ENCODE measurements around the gene SNX6.
"Not testable (repeated sequence)": the region's sequence is repeated elsewhere in the genome, so short reads cannot be mapped to it uniquely, and the experiment has no call there.

Gene SNX6

DNA sequence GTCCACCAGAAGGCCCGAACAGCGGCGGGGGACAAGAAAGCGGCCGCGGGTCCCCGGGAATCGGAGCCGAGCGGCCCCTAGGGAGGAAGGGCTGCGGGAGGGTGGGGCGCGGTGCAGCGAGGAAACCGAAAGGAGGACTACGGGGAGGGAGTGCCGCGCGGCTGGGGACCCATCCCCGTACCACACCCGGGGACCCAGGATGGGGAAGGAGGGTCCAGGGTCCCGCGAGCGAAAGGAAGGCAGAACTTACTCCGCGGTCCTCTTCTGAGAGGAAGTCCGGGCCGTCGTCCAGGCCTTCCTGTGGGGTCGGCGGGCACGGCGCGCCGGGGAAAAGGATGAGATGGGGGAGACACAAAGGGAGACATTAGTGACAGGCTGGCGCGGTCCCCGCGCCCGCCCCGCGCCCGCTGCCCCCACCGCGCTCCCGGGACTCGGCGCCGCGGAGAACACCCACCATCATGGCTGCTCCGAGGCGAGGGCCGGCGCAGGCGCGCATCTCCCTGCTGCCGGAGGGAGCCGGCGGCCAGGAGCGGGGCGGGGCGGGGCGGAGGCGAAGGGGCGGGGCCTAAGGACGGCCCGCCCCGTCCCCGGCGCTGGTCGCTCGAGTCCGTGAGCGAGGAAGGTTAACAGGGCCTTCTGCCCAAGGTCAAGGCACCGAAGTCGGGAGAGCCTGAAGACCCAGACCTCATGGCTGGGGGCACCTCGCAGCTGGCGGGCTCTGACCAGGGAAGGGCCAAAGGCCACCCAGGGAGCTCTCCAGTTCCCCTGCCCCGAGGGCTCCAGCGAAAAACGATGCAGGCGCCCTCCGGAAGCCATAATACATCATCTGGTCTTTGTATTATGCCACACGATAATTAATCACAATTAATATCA, at the start of gene SNX6:
Gene SNX6 (minus strand): TSS at position 492 of the 873 bp plus-strand sequence. CDS start 32 bp downstream, at position 460.
- FAIRE-seq (peak; percentile 71), DNase-seq (ENCODE audit: extremely low spot score, insufficient read length, low read depth) (peak; percentile 99)

DNA sequence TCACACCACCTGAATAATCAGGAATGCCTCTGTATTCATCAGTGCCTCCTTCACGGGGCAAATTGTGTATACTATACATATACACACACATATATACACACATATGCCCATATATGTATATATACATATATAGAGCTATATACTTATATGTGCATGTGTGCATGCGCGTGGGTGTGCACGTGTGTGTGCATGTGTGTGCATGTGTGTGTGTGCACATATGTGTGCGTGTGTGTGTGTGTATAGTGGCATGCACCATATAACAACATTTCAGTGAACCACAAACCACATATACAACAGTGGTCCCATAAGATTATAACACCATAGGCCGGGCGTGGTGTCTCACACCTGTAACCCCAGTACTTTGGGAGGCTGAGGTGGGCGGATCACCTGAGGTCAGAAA, 48.8 kb upstream of the SNX6 start:
- DNase-seq (ENCODE audit: extremely low spot score, insufficient read length, low read depth) (no peak), FAIRE-seq (no peak)

DNA sequence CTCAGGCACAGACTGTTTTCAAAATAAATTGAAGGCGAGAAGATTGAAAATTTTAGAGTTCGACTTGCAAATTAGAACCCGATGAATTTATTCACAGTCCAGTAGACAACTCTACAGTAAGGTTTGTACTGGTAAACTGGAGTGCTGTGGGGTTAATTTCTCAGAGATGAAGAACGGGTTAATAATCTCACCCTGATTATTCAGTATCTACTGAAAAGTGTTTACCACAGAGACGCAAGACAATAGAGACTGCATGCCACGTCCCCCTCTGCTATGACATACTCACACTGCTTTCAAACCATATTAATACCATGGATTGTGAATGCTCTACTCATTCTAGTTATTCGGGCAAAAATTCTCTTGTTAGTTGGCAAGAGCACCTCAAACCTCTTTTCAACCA, 48.4 kb upstream of the SNX6 start:
- DNase-seq (ENCODE audit: extremely low spot score, insufficient read length, low read depth) = no peak
- FAIRE-seq = no peak

DNA sequence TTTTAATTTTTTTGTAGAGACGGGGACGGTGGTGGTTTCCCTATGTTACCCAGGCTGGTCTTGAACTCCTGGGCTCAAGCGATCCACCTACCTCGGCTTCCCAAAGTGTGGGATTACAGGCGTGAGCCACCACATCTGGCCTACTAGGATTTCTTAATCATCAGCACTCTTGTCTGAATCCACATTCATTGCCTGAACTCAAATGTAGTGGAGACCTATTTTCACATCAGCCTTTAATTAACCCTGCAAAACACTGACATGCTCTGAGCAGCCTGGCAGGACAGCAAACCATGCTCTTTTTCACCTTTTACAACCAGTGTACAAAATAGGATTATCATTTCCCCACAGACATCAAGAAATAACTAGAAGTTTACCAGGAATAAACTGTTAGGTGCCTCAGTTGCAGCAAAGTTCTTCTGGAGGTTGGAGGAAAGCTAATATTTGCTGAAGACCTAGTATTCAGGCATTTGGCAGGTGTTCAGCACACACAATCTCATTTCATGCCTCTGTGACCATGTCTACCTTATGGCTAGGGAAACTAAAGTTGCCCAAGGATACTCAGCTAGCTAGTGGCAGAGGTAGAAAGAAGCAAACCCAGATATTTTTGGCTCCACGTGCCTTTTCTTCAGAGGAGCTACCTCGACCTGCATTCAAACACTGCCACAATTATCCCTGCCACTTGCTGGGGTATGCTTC, 46.7 kb upstream of the SNX6 start:
- no peak for FAIRE-seq
- no peak for DNase-seq (ENCODE audit: extremely low spot score, insufficient read length, low read depth)

DNA sequence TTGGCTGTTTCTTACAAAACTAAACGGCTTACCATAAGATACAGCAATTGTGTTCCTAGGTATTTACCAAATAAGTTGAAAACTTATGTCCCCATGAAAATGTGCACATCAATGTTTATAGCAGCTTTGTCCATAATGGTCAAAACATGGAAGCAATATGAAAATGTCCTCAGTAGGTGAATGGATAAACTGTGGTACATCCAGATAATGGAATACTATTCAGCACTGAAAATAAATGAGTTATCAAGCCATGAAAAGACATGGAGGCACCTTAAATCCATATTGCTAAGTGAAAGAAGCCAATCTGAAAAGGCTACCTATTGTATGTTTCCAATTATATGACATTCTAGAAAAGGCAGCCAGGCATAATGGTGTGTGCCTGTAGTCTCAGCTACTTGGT, 43.8 kb upstream of the SNX6 start:
- no peak for DNase-seq (ENCODE audit: extremely low spot score, insufficient read length, low read depth)
- no peak for FAIRE-seq

DNA sequence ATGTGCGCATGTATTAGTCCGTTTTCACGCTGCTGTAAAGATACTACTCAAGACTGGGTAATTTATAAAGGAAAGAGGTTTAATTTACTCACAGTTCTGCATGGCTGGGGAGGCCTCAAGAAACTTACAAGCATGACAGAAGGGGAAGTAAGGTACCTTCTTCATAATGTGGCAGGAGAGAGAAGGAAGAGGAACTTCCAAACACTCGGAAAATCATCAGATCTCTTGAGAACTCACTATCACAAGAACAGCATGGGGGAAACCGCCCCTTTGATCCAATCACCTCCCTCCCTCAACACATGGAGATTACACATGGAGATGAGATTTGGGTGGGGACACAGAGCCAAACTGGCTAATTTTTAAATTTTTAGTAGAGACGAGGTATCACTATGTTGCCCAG, 41.8 kb upstream of the SNX6 start:
- no peak for FAIRE-seq
- no peak for DNase-seq (ENCODE audit: extremely low spot score, insufficient read length, low read depth)

DNA sequence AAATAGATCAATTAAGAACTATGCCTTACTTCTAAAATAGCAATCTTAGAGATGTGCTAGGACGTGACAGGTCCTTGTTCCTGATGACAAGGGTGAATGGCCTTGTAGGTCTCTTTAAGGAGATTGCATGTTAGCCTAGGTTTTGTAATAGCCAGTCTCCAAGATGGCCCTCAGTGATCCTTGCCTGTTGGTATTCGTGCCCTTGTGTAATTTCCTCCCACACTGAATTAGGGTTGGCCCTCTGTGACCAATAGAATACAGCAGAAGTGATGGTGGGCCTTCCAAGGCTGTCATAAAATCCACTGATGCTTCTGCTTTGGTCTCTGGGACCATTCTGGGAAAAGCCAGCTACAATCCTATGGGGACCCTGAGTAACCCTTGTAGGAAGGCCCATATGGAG, 38.2 kb upstream of the SNX6 start:
- DNase-seq (ENCODE audit: extremely low spot score, insufficient read length, low read depth) = no peak
- no peak for FAIRE-seq

DNA sequence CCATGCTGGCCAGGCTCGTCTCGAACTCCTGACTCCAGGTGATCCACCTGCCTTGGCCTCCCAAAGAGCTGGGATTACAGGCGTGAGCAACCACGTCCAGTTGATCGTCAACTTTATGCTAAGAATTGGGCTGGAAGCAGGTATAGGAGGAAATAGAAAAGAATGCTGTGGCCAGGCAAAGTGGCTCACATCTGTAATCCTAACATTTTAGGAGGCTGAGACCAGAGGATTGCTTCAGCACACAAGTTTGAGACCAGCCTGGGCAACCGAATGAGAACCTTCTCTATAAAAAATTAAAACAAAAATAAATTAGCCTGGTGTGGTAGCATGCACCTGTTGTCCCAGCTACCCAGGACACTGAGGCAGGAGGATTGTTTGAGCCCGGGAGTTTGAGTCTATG, 37.1 kb upstream of the SNX6 start:
- FAIRE-seq (no peak), DNase-seq (ENCODE audit: extremely low spot score, insufficient read length, low read depth) (no peak)

DNA sequence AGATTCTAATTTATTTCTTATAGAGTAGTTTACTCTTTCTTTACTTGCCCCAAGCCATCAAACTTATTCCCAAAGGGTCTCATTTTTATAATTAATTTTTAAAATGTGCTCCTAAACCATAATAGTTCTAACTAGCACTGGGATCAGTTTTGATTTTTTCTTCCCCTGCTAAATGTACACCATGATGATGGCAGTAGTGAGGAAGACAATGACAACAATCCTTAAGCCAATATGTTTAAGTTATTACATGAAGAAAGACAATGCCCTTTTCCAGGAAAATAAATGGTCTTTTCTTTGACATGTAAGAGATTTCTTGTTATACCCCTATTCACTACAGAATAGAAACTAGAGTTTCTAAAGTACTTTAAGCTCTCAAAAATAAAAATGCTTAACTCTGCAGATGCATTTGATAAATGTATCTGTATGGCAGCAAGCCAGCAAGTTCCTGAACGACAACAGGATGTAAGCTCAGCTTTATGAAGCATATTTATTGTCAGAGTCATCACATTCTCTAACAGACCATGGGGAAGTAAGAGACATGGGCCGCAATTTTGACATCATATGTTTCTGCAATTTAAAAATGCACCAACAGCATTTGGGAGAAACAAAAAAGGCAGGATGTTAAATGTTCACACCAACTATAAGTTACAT, 36.0 kb upstream of the SNX6 start:
- DNase-seq (ENCODE audit: extremely low spot score, insufficient read length, low read depth) (no peak), FAIRE-seq (no peak)

DNA sequence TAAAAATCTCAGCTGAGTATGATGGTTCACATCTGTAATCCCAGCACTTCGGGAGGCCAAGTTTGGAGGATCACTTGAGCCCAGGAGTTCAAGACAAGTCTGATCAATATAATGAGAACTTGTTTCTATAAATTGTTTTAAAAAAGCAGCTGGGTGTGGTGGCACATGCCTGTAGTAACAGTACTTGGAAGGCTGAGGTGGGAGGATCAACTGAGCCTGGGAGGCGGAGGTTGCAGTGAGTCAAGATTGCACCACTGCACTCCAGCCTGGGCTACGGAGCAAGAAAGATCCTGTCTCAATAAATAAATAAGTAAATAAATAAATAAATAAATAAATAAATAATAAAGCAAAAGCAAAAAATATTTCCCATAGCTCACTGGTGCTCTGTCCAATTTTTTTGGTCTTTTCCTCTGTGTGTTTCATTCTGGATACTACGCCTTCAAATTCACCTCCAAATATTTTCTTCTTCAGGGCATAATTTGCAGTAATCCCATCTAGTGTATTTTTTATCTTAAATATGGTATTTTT, 32.7 kb upstream of the SNX6 start:
- no peak for FAIRE-seq

DNA sequence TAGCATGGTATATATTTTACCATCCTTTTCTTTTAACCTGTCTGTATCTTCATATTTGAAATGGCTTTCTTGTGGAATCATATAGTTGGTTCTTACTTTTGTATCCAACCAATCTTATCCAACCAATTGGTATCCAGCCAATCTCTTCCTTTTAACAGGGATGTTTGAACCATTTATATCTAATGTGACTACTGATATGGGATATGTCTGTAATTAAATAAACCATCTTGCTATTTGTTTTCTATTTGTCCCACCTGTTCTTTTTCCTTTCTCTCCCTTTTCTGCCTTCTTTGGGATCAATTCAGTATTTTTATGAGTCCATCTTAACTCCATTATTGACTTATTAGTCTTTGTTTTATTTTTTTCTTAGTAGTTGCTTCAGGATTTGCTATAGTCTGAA, 30.8 kb upstream of the SNX6 start:
- FAIRE-seq (no peak), DNase-seq (ENCODE audit: extremely low spot score, insufficient read length, low read depth) (no peak)

More for the DNA sequence above, 32.7 kb upstream of the SNX6 start:
- no peak for DNase-seq (ENCODE audit: extremely low spot score, insufficient read length, low read depth)

DNA sequence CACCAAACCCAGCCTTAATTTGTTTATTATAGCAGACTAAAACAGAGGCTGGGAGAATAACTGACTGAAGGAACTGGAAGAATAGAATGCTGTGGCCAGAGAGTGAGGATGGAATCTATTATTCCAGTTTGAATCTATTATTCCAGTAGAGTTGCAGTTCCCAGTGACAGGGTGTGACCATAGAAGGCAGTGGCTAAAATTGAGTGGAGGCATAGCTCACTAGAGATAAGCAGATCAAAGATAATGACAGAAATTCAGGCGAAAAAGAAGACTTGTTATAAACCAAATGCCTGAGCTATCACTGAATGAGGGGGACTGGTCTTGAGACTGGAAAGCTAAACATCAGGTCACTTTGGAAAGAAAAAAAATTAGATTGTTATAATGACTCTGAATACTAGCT, 26.0 kb upstream of the SNX6 start:
- no peak for DNase-seq (ENCODE audit: extremely low spot score, insufficient read length, low read depth)
- no peak for FAIRE-seq

DNA sequence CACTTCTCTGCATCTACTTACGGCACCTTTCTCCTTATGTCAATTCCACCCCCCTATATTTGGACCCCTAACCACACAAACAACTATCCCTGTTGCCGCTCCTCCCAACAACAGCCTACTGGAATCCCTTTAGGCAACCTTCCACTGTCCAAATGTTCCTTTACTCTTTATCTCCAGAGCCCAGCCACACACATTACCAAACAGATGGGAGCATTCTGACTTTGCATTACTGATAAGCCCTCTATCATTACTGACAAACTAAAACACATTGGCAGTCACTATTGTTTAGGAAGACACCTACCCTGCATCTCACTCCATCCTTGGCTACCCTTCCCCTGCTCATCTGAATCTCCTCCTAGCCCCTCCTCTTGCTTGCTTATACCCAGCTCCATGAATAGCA, 23.1 kb upstream of the SNX6 start:
- not testable (repeated sequence) for DNase-seq (ENCODE audit: extremely low spot score, insufficient read length, low read depth); FAIRE-seq

DNA sequence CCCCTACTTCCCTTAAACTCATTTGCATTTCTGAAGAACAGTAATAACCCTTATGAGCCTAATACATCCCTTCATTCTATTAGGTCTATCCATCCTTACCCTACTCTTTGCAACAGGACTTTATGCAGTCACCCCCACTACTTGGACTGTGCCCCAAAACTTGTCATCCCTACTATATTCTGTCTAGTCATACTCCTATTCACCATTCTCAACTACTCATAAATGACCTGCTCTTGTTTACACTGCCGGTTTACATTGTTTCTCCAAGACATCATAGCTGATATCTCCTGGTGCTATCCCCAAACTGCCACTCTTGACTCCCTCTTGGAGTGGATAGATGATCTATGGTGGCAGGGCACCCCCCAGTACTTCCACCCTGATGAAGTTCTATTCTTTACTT, 22.4 kb upstream of the SNX6 start:
- not testable (repeated sequence) for DNase-seq (ENCODE audit: extremely low spot score, insufficient read length, low read depth); FAIRE-seq

DNA sequence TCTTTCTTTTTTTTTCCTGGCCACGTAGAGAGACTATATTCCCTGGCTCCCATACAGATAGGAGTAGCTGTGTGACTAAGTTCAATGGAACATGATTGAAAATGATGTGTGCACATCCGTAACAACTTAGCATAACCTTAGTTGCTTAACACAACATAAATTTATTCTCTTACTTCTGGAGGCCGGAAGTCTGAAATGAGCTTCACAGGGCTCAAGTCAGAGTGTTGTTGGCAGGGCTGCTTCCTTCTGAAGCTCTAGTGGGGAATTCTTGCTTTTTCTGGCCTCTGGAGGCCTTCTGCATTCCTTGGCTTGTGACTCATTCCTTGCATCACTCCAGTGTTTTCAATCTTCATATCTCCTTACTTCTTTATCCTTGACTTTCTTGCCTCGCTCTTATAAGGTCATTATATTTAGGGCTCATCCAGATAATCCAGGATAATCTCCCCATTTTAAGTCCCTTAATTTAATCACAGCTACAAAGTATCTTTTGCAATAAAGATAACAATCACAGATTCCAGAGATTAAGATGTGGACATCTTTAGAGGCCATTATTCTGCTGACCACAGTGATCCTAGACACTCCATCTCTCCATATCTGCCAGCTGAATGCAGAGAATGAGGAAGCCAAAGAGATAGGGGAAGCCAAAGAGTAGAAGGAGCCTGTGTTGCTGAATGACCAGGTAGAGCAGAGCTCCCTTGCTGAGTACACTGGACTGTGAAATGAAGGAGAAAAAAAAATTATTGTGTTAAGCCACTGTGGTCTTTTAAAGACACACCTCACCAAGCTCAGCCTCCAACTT, 21.0 kb upstream of the SNX6 start:
- no peak for DNase-seq (ENCODE audit: extremely low spot score, insufficient read length, low read depth)

DNA sequence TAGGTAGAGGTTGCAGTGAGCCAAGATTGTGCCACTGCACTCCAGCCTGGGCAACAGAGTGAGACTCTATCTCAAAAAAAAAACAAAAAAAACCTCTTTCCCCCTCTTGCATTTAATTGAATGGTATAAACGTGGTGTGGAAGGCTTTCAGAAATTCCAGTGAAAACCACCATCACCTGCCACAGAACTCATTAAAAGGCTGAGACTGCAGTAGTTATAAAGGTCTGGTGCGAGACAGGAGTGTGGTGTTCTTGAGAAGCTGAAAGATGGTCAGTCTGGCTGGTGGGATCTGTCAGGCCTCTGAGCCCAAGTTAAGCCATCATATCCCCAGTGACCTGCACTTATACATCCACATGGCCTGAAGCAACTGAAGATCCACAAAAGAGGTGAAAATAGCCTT, 20.1 kb upstream of the SNX6 start:
- not testable (repeated sequence) for DNase-seq (ENCODE audit: extremely low spot score, insufficient read length, low read depth); FAIRE-seq

More for the DNA sequence above, 21.0 kb upstream of the SNX6 start:
- FAIRE-seq = no peak

DNA sequence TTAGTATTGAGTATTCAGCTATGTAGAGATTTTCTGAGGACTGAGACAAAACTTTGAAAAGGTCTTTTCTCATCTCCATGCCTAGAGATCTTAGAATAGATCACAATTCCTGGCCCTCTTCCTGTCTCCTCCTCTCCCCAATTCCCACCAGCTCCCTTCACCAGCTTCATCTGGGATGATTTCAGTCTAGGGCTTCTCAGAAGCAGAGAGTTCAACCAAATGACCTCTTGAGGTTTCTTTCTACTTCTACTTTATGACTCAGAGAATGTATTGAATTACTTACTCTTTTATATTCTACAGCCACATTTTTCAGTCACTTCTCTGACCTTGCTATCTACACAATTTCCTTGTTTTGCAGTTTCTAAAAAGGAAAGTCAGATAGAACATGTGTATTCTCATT, 19.4 kb upstream of the SNX6 start:
- DNase-seq (ENCODE audit: extremely low spot score, insufficient read length, low read depth) (no peak), FAIRE-seq (no peak)

DNA sequence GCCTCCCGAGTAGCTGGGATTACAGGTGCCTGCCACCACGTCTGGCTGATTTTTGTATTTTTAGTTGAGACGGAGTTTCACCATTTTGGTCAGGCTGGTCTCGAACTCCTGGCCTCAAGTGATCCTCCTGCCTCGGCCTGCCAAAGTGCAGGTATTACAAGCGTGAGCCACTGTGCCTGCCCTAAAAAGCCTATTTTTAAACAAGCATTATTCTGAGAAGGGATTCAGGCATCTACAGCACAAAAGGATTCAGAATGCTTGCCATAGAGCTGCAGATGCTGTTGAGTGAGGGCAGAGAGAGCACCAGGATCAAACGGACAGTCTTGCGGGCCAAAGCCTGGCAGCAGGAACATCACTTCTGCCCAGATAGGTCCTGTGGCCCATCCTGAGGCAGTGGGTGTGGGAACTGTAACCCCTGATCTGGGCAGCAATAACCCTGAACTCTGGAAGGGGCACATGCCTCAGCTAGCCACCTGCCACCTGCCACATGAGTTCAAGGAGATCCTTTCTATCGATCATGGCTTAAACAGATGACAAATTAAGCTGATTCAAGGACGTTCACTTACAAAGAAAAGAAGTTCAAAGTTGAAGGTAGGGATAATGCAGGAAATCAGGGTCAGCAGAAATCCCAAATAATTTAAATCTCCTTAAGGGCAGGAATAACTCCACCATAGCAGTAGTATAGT, 16.8 kb upstream of the SNX6 start:
- no peak for FAIRE-seq
- DNase-seq (ENCODE audit: extremely low spot score, insufficient read length, low read depth) = no peak

DNA sequence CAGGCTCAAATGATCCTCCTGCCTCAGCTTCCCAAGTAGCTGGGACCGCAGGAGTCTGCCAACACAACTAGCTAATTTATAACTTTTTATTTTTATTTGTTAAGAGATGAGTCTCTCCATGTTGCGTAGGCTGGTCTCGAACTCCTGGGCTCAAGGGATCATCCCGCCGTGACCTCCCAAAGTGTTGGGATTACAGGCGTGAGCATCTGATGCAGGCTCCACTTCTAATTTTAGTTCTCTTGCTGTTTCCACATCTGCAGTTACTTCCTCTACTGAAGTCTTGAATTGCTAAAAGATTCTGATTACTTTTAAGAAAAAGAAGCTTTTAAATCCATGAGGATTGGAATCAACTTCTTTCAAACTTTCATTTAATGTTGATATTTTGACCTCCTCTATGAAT, 13.4 kb upstream of the SNX6 start:
- FAIRE-seq = no peak

More for the DNA sequence above, 13.4 kb upstream of the SNX6 start:
- DNase-seq (ENCODE audit: extremely low spot score, insufficient read length, low read depth) = no peak
